ENCODE results near the gene C14orf93.
"Not testable (repeated sequence)": the region's sequence is repeated elsewhere in the genome, so short reads cannot be mapped to it uniquely, and the experiment has no call there.

The C14orf93 gene

GRCh38 chr14:23018107-23018506 lies 8.2 kb upstream of the C14orf93 start:
- FAIRE-seq: no peak

DNA sequence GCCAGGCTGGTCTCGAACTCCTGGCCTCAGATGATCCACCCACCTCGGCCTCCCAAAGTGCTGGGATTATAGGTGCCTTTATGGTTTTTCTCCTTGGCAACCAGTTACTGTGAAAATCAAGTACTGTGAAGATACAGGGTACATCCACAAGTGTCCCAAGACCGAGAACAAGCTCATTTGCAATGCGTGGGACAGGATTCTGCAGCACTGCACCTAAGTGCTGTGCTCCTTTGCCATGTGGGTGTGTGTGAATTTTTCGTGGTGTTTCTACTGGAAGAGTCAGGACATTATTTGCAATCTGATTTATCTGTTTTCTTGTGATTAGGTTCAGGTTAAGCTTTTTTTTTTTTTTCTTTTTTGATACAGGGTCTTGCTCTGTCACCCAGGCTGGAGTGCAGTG lies 7.1 kb upstream of the C14orf93 start:
- no peak for FAIRE-seq

GRCh38 chr14:23015618-23016017 lies 5.7 kb upstream of the C14orf93 start:
- no peak for FAIRE-seq

DNA sequence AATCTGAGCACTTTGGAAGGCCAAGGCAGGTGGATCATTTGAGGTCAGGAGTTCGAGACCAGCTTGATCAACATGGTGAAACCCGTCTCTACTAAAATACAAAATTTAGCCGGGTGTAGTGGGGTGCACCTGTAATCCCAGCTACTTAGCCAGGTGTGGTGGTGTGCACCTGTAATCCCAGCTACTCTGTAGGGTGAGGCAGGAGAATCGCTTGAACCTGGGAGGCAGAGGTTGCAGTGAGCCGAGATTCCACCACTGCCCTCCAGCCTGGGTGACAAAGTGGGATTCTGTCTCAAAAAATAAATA lies 3.8 kb upstream of the C14orf93 start:
- not testable (repeated sequence) for FAIRE-seq

DNA sequence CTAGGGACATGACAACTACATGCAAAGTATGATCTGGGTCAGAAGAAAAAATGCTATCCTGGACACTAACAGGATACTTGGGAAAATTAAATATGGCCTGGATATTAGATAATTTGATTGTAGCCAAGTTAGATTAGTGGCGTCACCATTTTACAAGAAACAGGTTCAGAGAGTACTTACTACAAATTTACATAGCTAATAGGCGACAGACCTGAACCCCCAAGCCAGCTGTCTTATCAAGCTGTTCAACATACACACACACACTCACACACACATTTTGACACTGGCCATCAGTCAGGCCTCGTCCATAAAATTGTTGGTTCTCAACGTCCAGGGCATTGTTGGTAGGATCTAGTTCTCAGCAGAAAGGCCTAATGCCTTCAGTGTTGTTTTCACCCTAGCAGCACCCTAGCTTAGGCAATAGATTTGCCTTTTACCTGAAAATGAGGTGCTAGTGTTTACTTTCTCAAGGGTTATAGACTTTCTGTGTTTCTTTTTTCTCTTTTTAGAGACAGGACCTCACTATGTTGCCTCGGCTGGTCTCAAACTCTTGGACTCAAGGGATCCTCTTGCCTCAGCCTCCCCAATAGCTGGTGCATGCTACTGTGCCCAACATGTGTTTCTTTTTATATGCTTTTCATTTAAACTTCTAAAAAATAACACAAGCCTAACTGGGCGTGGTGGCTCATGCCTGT lies 3.3 kb upstream of the C14orf93 start:
- no peak for FAIRE-seq

- no peak for FAIRE-seq
These were observed 432 bp downstream of the C14orf93 start for GRCh38 chr14:23009483-23009938.

DNA sequence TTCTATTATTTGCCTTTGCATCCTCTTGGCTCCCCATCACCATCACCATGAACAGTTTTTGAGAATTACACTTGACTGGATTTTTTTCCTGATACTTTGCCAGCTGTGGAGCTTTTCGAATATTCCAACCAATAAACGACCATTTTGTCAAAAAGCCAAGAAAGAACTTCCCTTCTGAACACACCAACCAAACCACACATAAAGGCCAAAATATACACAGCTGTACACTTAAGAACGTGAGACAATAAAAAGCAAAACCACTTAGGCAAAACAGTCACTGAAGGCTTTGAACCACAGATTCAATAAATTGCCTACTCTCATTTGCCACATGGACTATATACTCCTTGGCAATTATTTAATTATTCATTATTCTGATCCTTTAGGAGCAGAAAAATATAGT lies 1.1 kb downstream of the C14orf93 start:
- no peak for FAIRE-seq

DNA sequence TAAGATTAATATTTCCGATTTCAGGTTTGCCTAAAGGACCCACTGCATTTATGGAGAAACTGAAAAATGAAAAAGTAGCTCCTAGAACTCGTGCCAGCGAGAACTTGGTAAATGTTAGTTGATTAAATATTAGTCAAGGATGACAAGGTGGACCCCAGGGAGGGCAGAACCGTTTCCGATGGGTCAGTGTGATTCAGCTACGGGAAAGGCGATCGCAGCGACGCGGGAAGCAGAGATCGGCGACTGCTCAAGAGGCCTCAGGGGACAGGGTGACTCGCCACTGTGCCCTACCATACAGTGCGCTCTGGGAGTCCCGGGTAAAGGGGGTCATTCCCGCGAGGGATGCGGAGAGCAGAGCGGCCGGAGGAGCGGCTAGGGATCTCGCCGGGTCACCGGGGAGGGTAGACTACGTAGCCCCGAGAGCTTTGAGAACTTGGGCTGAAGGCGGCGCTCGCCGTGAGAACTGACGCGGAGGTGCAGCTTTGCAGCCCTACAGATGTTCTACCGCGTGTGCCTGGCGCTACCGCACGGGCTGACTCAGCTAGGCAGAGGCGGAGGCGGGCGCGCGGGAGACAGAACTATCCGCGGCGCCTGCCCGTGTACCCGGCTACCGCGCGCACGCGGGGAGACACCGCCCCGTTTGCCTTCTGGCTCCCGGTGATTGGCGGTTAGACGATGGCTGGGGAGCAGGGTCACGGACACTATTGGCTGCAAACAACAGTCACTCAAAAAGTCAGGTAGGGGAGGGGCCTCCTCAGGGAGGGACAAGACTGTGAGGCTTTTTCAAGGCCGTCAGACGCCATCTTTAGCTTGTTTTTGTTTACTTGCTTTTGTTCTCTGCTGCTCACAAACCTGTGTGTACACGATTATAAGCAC lies 3.2 kb downstream of the C14orf93 start:
- peak; percentile 80 for FAIRE-seq

GRCh38 chr14:23006188-23006534 lies 3.8 kb downstream of the C14orf93 start:
- no peak for FAIRE-seq

DNA sequence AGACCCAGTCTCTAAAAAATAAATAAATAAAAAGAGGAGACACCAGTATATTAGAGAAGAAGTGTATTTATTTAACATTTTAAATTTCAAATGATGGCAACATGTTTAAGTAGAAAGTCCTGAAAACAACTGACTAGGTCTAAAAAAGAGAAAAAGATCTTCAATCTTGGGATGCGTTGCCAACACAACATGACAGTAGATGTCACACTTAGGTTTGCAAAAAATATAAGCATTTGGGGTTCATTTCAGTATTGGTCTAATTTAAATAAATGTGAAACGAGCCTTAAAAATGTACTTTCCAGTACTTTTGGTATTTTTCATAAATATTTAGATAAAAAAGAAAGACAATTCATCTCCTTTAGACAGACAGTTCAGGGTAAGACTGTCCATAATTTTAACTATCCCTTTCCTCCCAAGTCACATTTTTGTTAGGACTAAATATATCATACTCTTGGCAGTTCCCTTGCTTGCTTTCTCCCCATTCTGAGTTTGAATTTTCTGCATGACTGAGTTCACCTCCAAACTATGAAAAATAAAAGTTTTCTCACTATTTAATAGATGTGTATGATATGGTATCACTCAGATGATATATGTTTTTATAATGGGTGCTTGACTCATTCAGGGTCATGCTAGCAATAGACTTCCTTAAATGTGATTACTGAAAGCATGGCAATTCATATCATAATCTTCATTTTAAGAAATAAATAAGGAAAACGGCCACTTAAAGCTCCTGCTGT lies 4.3 kb downstream of the C14orf93 start:
- FAIRE-seq: no peak

GRCh38 chr14:23004274-23004673 lies 5.7 kb downstream of the C14orf93 start:
- FAIRE-seq: not testable (repeated sequence)

DNA sequence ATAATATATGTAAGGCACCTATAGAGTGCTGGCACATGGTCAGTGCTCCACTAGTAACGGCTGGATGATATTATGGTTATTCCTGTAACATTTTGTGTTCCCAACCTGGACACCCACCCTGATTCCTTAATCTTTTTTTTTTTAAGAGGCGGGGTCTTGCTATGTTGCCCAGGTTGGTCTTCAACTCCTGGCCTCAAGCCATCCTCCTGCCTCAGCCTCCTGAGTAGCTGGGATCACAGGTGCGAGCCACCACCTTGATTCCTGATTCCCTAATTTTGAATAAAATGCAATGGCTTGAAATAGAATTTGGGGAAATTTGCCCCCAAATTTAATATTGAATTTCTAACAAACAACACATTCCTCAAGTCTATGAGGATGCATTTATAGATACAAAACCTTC lies 7.4 kb downstream of the C14orf93 start:
- no peak for FAIRE-seq

GRCh38 chr14:23000860-23001259 lies 9.1 kb downstream of the C14orf93 start:
- no peak for FAIRE-seq

GRCh38 chr14:22998329-22999012 lies 11.5 kb downstream of the C14orf93 start:
- no peak for FAIRE-seq

GRCh38 chr14:22997676-22998323 lies 12.1 kb downstream of the C14orf93 start:
- no peak for FAIRE-seq

GRCh38 chr14:22996768-22997654 lies 12.9 kb downstream of the C14orf93 start:
- no peak for FAIRE-seq

DNA sequence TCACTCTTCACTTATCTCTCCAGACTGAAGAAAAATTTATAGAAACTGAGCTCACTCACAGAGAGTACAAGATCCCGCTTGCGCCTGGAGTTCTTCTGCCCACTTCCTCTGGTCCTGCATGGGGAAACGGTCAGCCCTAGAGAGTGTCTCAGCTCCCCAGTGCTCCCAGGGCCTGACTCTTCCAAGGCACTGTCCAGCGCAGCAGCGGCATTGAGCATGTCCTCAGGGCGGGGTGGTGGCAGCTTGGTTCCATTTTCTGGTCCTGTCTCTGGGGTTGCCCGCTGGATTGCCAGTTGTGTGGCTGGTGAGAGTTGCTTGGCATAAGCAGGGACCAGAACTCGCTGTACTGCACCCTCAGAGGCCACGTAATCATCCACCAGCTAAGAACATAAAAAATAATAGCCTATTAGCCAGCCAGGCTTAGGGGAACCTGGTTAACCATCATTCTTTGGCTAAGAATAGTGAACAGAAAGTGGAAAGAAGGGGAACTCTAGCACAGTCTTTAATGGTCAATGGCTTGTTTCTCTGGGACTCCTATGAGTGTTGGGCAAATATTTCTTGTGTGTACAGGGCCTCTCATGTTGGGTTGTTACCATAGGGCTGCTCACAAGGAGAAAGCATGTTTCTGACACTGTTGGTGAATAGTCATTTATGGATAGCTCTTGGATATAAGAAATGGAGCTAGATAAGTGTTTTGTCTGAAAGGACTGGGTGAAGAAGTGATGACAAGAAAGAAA lies 13.9 kb downstream of the C14orf93 start:
- FAIRE-seq: no peak

- no peak for FAIRE-seq
These were observed 15.1 kb downstream of the C14orf93 start for GRCh38 chr14:22994762-22995275.

DNA sequence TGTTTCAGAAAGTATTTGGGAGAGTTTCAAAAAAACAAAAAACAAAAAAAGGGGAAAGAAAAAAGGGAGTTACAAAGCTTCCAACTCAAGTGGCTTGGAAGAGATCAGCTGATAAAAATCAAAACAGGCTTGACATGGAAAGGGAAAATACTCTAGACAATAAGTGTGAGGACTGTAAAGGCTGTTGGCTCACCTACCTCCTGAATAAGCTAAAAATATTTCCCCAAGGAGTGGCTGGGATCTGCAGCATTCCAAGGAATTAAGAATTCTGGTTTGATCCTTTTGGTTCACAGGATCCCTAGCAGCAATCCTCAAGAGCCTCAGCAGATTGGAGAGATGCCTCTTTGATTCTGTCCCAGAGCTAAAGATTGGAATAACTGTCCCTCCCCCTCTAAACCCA lies 16.4 kb downstream of the C14orf93 start:
- no peak for FAIRE-seq

- FAIRE-seq: no peak
These were observed 18.1 kb downstream of the C14orf93 start for GRCh38 chr14:22991852-22992251.

GRCh38 chr14:22987291-22987690 lies 22.7 kb downstream of the C14orf93 start:
- FAIRE-seq: no peak

Measured in TTC549 (cell line).